ENCODE measurements around the gene SPAG7. TPM values are rescaled to one million over a fixed set of nuclear protein-coding genes. Genes with fewer than 3 reads are reported as not detected.

SPAG7 gene
- polyA plus RNA-seq, 1 donor from 2014 or later: 97.1 TPM

DNA sequence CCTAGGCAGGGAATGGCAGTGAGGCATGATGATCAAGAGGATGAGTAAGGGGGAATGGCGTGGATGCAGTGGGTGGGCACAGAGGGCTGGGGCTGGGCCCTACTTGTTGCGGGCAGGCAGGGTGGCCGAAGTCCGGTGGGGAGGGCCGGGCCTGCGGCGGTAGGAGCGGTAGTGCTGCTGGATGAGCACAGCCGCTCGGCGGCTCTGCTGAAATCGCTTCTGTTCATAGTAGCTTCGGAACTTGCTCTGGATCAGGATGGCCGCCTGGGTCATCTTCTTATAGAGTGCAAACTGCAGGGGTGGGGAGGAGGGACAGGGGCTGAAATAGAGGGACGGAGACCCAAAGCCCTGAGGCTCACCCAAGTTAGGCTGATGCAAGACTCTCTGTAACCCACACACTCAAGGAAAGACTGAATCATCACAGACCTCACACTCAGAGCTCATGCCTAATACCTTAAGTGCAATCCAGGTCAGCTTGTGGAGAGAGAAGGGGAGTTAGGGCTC lies 1.5 kb upstream of the SPAG7 start:
- Mint-ChIP-seq H3K27me3 (no peaks in the 10 kb centered on the region), H3K4me3 (peak overlapping the region in 2 of 4 donors; percentile 48 to 54), H3K9me3 (no peaks in the 10 kb centered on the region), H3K27ac (peak overlapping the region in 1 of 3 donors; percentile 36), H3K36me3 (peaks cover 3% of the 10 kb centered on the region), H3K4me1 (peaks cover 5 to 22% (median 6%) of the 10 kb centered on the region in 3 donors)

- Mint-ChIP-seq H3K36me3 (peaks cover 3% of the 10 kb centered on the region), H3K4me1 (peaks cover 5 to 22% (median 6%) of the 10 kb centered on the region in 3 donors), H3K27ac (no peak overlapping the region), H3K27me3 (no peaks in the 10 kb centered on the region), H3K4me3 (peak overlapping the region in 1 of 4 donors; percentile 54), H3K9me3 (no peaks in the 10 kb centered on the region)
Measured at GRCh38 chr17:4968486-4969046, 949 bp upstream of the SPAG7 start.

DNA sequence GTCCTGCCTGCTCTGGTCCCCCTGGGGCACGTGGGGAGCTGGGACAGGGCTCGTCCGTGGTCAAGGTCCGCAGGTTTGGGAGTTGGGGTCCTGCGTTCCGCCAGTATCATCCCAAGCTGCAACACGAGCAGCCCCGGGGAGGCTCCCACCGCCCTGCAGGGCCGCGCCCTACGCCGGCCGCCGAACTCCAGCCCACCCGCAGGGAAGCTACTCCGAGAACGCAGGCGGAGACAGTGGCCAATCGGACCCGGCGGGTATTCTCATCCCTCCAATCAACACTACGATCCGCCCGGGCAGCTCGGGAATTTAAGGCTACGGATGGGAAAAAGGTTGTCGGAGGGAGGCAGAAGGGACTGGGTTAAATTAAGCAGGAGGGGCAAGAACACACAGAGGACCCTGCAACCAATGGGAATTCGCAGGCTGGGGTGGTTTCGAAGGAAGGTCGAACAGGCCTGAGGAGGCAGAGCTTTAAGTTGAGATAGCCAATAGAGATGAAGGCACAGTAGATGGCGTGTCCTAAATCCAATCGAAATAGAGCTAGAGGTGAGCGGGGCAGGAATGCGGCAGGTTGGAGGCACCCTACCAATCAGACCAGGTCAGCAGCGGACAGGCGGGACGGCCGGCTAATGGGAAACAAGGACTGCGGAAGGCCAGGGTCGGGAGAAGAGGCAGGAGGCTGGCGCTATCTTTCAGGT lies 626 bp downstream of the SPAG7 start:
- no peaks in the 10 kb centered on the region for H3K9me3 Mint-ChIP-seq
- peaks cover 3% of the 10 kb centered on the region for H3K36me3 Mint-ChIP-seq
- peaks cover 6 to 22% (median 7%) of the 10 kb centered on the region in 3 donors for H3K4me1 Mint-ChIP-seq
- H3K27ac Mint-ChIP-seq: peak overlapping the region in 1 of 3 donors; percentile 23
- no peaks in the 10 kb centered on the region for H3K27me3 Mint-ChIP-seq
- no peak overlapping the region for H3K4me3 Mint-ChIP-seq

- Mint-ChIP-seq H3K4me3 (peak overlapping the region in 3 of 4 donors; percentile 34 to 80 (median 49)), H3K27ac (peak overlapping the region in 1 of 3 donors; percentile 33), H3K4me1 (peaks cover 6 to 20% (median 9%) of the 10 kb centered on the region in 3 donors), H3K36me3 (peaks cover 5% of the 10 kb centered on the region), H3K9me3 (no peaks in the 10 kb centered on the region), H3K27me3 (no peaks in the 10 kb centered on the region)
Measured at GRCh38 chr17:4965311-4965986, 2.2 kb downstream of the SPAG7 start.

- no peaks in the 10 kb centered on the region for H3K27me3 Mint-ChIP-seq
- H3K9me3 Mint-ChIP-seq: no peaks in the 10 kb centered on the region
- peaks cover 0 to 8% (median 3%) of the 10 kb centered on the region in 3 donors for H3K4me1 Mint-ChIP-seq
- peak overlapping the region in 1 of 4 donors; percentile 9 for H3K4me3 Mint-ChIP-seq
- no peak overlapping the region for H3K27ac Mint-ChIP-seq
- H3K36me3 Mint-ChIP-seq: peaks cover 5% of the 10 kb centered on the region
Measured at GRCh38 chr17:4960279-4960922, 7.2 kb downstream of the SPAG7 start.

GRCh38 chr17:4959261-4959965 lies 8.2 kb downstream of the SPAG7 start:
- Mint-ChIP-seq H3K9me3 (no peaks in the 10 kb centered on the region), H3K27me3 (no peaks in the 10 kb centered on the region), H3K36me3 (peaks cover 2% of the 10 kb centered on the region), H3K4me3 (peak overlapping the region in 1 of 4 donors; percentile 9), H3K27ac (peak overlapping the region in 1 of 3 donors; percentile 25), H3K4me1 (peaks cover 0 to 6% (median 0%) of the 10 kb centered on the region in 3 donors)

DNA sequence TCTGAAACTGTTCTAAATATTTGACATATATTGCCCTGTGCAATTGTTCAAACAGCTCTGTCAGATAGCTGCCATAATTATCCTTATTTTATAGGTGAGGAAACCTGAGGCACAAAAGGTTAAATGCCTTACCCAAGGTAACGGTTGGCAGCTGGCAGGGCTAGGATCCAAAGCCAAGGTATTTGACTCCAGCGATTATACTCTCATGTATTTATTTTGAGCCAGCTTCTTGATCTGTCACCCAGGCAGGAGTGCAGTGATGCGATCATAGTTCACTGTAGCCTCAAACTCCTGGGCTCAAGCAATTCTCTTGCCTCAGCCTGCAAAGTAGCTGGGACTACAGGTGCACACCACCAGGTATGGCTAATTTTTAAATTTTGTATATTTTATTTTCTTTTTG lies 9.5 kb downstream of the SPAG7 start:
- Mint-ChIP-seq H3K27me3 (no peaks in the 10 kb centered on the region), H3K4me1 (peaks cover 0 to 6% (median 0%) of the 10 kb centered on the region in 3 donors), H3K27ac (no peak overlapping the region), H3K36me3 (peaks cover 2% of the 10 kb centered on the region), H3K4me3 (no peak overlapping the region), H3K9me3 (no peaks in the 10 kb centered on the region)

- H3K4me3 Mint-ChIP-seq: no peak overlapping the region
- H3K36me3 Mint-ChIP-seq: no peaks in the 10 kb centered on the region
- H3K9me3 Mint-ChIP-seq: no peaks in the 10 kb centered on the region
- H3K27ac Mint-ChIP-seq: no peak overlapping the region
- peaks cover 0 to 5% (median 0%) of the 10 kb centered on the region in 3 donors for H3K4me1 Mint-ChIP-seq
- no peaks in the 10 kb centered on the region for H3K27me3 Mint-ChIP-seq
Measured at GRCh38 chr17:4956493-4957061, 11.0 kb downstream of the SPAG7 start.

DNA sequence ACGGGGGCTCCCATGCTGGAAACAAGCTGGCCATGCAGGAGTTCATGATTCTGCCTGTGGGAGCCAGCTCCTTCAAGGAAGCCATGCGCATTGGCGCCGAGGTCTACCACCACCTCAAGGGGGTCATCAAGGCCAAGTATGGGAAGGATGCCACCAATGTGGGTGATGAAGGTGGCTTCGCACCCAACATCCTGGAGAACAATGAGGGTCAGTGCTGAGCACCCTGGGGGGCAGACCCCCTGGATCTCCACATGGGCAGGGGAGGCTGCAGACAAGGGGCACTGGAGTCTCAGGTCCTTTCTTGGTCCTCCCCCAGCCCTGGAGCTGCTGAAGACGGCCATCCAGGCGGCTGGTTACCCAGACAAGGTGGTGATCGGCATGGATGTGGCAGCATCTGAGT lies 12.5 kb downstream of the SPAG7 start:
- Mint-ChIP-seq H3K36me3 (no peaks in the 10 kb centered on the region), H3K27me3 (no peaks in the 10 kb centered on the region), H3K4me1 (peaks cover 0 to 9% (median 2%) of the 10 kb centered on the region in 3 donors), H3K9me3 (no peaks in the 10 kb centered on the region), H3K4me3 (no peak overlapping the region), H3K27ac (no peak overlapping the region)

GRCh38 chr17:4953451-4953961 lies 14.1 kb downstream of the SPAG7 start:
- Mint-ChIP-seq H3K4me3 (peak overlapping the region in 1 of 4 donors; percentile 63), H3K27ac (peak overlapping the region in 2 of 3 donors; percentile 62 to 67)

GRCh38 chr17:4951486-4951885 lies 16.1 kb downstream of the SPAG7 start:
- Mint-ChIP-seq H3K9me3 (no peaks in the 10 kb centered on the region), H3K4me3 (peak overlapping the region in 3 of 4 donors; percentile 54 to 86 (median 60)), H3K36me3 (no peaks in the 10 kb centered on the region), H3K4me1 (peaks cover 4 to 7% (median 6%) of the 10 kb centered on the region in 3 donors), H3K27me3 (no peaks in the 10 kb centered on the region), H3K27ac (peak overlapping the region in 2 of 3 donors; percentile 33 to 92)

More at GRCh38 chr17:4953451-4953961, 14.1 kb downstream of the SPAG7 start:
- H3K27me3 Mint-ChIP-seq: no peaks in the 10 kb centered on the region
- H3K9me3 Mint-ChIP-seq: no peaks in the 10 kb centered on the region
- H3K36me3 Mint-ChIP-seq: no peaks in the 10 kb centered on the region
- peaks cover 0 to 9% (median 2%) of the 10 kb centered on the region in 3 donors for H3K4me1 Mint-ChIP-seq

DNA sequence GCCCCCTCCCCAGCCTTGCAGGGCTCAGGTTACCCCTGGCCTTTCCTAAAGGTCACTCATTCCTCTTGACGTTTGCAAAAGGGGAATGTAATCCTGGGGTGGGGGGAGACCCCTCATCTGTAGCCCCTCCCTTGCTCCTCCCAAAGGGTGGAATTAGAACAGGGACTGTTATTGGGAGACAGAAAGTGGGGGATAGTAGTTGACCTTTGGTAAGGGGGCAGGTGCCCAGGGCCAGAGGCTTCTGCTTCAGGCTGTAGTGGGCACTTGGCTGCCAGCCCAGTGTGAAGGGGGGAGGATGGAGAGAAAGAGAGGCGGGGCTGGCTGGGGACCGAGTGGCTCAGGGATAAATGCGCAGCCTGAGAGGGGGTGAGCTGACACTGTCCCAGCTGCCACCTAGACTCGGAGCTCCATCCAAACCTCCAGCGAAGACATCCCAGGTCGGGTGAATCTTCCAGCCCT lies 16.8 kb downstream of the SPAG7 start, which contains the start of gene ENO3:
Gene ENO3, plus strand, starts transcription at position 374 of the 459 bp plus-strand sequence. CDS start 711 bp downstream, outside the sequence.
- Mint-ChIP-seq H3K4me3 (peak within 1 kb of the TSS; percentile 82 to 93 (median 88)), H3K9me3 (no peaks in the 10 kb centered on the region), H3K27me3 (no peaks in the 10 kb centered on the region), H3K4me1 (peaks cover 8 to 13% (median 12%) of the 10 kb centered on the region in 3 donors), H3K36me3 (peaks cover 3% of the 10 kb centered on the region), H3K27ac (peak within 1 kb of the TSS; percentile 90 to 92 (median 91))

DNA sequence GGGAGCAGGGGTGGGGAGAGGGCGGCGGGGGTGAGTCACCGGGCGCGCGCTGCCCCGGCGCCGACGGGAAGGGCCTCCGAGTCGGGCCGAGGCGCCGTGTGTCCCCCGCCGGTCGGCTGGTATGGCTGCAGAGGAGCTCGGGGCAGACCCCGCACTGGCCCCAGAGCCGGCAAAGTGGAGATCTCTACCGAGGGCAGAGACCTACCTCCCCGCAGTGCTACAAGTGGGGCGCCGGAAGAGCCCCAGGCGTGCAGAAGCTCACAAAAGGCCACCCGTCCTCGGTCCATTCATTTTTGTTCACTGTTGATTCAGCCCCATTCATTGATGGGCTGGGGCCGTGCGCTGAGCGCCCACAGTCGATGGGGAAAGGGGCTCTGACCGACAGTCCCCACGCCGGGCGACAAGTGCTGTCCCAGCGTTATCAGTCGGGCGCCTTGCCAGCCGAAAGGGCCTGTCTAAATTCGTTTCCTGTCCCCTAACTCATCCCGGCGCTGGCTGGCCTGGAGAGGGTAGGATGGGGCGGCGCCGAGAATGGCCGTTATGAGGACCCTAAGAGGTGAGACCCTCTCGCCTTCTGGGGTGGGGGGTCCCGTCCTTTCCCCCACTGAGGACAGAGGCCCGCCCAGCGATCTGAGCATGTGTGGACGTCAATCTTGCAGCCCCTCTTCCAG lies 17.4 kb downstream of the SPAG7 start:
- Mint-ChIP-seq H3K36me3 (peaks cover 3% of the 10 kb centered on the region), H3K9me3 (no peaks in the 10 kb centered on the region), H3K4me3 (peak overlapping the region; percentile 82 to 93 (median 88)), H3K27me3 (no peaks in the 10 kb centered on the region), H3K4me1 (peaks cover 13 to 18% (median 16%) of the 10 kb centered on the region in 3 donors), H3K27ac (peak overlapping the region; percentile 90 to 92 (median 91))

Measured in IgD-negative memory B cell (primary cell).